CMK (cell line): ENCODE results near the gene NYAP1.
"Not testable (repeated sequence)": the region's sequence is repeated elsewhere in the genome, so short reads cannot be mapped to it uniquely, and the experiment has no call there.

Source experiments
- DNase-seq: peaks from one replicate; pipeline ENCODE4 v3.0.0-alpha.2; 2010; ENCODE audit warnings: low read depth

Gene NYAP1

DNA sequence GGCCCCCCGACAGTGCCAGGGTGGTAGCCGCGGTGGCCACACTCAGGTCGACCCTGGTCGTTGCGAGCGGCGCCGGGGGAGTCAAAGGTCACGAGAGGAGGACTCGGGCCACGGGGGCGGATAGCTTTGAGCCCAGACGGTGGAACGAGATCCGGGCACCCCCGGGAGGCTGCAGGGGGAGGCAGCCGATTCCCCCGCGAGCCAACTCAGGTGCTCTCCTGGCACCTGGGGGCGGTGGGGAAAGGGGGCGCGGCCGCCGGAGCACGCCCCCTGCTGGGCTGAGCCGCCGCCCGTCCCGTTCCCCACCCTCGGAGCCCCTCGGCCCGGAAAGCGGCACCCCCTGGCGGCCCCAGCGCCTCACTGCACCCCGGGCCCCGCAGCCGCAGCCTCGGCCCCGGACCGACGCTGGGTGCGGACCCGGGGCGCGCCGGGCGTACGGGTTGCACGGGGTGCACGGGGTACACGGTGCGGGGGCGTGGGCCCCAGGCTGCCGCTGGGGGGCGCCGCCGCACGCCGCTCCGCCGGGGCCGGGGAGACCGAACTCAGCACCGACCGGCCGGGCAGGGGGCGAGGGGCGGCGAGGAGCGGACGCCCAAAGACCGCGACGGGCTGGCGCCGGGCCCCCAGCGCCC is 521 bp upstream of the NYAP1 start:
- DNase-seq, result no peak

DNA sequence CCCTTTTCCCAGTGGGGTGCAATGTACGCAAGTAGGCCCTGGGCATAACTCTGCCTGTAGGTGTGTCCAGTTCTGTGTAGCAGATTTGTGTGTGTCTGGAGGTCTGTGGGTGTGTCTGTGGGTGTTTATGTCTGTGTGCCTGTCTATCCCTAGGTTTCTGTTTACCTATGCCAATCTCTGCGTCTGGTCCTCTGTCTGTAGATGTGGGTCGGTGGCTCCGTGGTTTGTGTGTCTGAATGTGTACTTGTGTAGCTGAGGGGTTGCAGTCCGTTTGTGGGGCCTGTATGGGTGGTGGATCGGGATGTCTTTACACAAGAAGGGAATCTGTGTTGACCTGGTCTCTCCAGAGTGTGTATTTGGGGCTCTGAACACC is 932 bp downstream of the NYAP1 start:
- DNase-seq, result no peak

DNA sequence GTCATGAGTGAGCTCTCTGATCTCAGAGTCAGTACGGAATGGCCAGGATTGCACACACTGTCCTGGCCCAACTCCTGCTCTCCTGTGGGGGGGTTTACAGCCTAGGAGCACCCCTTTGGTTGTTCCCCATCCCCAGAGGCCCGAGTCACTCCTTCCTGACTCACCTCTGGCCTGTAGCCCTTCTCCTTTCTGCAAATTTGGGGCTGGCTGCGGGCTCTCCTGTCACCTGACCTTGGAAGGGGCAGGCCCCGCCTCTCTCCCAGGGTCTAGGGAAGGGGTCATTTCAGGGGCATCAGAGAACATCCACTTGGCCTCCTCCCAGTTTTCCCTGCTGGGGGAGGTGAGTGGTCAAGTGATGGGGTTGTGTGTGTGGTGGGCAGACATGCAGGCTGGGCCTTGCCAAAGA is 1.7 kb downstream of the NYAP1 start:
- no peak for DNase-seq

DNA sequence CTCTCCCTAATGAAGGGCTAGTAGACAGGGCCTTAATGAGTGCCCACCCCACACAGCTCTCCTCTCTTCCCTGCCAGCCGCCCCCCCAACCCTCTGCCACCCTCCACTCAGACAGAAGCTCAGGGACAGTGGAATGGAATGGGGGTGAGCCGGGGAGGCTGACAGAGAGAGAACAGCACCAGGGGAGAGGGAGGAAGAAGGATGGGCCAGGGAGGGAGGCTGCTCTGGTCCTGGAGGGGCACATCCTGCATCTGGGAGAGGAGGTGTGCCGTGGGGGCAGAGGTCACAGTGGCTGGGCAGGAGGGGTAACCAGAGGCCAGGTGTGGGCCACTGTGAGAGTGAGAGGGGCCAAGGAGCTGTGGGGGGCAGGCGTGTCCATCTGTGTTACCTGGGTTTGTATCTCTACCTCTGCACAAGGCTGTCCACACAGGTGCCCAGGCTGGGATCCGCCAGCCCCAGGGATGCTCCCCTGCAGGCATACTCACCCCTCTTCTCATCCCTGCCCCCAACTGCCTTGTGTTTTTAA is 2.4 kb downstream of the NYAP1 start:
- no peak for DNase-seq

DNA sequence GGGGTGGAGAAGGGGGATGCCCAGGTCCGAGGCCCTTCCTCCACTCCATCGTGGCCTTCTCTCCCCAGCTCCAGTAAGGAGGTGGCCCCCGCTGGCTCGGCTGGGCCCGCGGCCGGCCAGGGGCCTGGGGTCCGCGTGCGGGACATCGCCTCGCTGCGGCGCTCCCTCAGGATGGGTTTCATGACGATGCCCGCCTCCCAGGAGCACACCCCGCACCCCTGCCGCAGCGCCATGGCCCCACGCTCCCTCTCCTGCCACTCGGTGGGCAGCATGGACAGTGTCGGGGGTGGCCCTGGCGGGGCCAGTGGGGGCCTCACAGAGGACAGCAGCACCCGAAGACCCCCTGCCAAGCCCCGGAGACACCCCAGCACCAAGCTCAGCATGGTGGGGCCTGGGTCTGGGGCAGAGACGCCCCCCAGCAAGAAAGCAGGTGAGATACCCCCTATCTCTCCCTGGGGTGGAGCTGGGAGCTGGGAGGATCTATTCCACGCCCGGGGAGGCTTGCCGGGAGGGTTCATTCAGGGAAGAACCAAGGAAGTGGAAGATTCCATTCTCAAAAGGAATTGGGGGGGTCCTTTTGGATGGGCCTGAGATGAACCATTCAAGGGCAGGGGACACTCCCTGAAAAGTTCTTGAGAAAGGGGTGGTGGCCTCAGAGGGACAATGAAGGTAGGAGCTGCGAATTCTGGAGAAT is 3.2 kb downstream of the NYAP1 start:
- DNase-seq, result no peak

DNA sequence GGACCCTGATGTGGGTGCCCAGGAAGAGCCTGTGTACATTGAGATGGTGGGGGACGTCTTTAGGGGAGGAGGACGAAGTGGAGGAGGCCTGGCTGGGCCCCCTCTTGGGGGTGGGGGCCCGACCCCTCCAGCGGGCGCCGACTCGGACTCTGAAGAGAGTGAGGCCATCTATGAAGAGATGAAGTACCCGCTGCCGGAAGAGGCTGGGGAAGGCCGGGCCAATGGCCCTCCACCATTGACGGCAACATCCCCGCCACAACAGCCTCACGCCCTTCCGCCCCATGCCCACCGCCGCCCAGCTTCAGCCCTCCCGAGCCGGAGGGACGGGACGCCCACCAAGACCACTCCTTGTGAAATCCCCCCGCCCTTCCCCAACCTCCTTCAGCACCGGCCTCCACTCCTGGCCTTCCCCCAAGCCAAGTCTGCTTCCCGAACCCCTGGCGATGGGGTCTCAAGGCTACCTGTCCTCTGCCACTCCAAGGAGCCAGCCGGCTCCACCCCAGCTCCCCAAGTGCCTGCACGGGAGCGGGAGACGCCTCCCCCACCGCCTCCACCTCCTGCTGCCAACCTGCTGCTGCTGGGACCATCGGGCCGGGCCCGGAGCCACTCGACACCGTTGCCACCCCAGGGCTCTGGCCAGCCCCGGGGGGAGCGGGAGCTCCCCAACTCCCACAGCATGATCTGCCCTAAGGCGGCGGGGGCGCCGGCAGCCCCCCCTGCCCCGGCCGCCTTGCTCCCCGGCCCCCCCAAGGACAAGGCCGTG is 4.8 kb downstream of the NYAP1 start:
- no peak for DNase-seq

DNA sequence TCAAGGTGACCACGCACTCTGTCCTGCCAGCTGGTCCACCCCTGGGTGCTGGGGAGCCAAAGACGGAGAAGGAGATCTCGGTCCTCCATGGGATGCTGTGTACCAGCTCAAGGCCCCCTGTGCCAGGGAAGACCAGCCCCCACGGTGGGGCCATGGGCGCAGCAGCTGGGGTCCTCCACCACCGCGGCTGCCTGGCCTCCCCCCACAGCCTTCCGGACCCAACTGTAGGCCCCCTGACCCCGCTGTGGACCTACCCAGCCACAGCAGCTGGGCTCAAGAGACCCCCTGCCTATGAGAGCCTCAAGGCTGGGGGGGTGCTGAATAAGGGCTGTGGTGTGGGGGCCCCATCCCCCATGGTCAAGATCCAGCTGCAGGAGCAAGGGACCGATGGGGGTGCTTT is 5.4 kb downstream of the NYAP1 start:
- DNase-seq, result no peak

GRCh38 chr7:100489824-100490223 is 6.1 kb downstream of the NYAP1 start:
- no peak for DNase-seq

- no peak for DNase-seq
These were observed 6.9 kb downstream of the NYAP1 start for GRCh38 chr7:100490483-100491191.

DNA sequence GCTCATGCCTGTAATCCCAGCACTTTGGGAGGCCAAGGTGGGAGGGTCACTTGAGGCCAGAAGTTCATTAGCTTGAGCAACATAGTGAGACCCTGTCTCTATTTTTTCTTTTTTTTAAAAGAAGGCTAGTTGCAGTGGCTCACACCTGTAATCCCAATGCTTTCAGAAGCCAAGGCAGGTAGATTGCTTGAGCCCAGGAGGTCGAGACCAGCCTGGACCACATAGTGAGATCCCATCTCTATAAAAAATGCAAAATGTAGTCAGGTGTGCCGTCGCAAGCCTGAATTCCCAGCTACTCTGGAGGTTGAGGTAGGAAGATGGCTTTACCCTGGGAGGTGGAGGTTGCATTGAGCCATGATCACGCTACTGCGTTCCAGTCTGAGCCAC is 7.5 kb downstream of the NYAP1 start:
- no peak for DNase-seq

- no peak for DNase-seq
These were observed 9.2 kb downstream of the NYAP1 start for GRCh38 chr7:100492738-100493475.

GRCh38 chr7:100493476-100494264 is 9.9 kb downstream of the NYAP1 start:
- DNase-seq, result no peak

DNA sequence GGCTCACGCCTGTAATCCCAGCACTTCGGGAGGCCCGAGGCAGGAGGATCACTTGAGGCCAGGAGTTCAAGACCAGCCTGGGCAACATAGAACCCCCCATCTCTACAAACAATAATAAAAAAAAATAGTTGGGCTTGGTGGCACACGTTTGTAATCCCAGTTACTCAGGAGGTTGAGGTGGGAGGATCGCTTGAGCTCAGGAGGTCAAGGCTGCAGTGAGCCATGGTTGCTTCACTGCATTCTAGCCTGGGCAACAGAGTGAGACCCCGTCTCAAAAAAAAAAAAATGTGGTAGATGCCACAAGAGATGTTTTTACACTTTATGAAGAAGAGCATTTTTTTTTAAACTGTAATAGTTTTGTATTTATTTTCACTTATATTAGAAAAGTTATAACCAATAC is 12.8 kb downstream of the NYAP1 start:
- no peak for DNase-seq

DNA sequence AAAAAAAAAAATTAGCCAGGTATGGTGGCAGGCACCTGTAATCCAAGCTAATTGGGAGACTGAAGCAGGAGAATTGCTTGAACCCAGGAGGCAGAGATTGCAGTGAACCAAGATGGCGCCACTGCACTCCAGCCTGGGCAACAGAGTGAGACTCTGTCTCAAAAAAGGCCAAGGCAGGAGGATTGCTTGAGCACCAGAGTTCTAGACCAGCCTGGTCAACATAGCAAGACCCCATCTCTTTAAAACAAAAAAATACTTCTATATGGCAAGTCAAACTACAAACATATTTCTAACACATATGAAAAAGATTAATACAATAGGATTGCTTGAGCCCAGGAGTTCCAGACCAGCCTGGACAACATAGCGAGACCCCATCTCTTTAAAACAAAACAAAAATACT is 17.0 kb downstream of the NYAP1 start:
- DNase-seq, result not testable (repeated sequence)

DNA sequence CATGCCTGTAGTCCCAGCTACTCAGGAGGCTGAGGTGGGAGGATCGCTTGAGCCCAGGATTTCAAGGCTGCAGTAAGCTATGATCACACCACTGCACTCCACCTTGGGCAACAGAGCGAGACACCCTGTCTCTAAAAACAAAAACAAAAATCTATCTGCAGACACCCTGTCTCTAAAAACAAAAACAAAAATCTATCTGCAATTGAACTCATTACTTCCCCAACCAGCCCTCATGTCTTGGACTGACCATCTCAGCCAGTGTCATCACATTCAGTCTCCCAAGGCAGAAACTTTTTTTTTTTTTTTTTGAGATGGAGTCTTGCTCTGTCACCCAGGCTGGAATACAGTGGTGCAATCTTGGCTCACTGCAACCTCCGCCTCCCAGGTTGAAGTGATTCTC is 20.3 kb downstream of the NYAP1 start:
- not testable (repeated sequence) for DNase-seq

GRCh38 chr7:100504887-100505611 is 21.3 kb downstream of the NYAP1 start:
- no peak for DNase-seq

DNA sequence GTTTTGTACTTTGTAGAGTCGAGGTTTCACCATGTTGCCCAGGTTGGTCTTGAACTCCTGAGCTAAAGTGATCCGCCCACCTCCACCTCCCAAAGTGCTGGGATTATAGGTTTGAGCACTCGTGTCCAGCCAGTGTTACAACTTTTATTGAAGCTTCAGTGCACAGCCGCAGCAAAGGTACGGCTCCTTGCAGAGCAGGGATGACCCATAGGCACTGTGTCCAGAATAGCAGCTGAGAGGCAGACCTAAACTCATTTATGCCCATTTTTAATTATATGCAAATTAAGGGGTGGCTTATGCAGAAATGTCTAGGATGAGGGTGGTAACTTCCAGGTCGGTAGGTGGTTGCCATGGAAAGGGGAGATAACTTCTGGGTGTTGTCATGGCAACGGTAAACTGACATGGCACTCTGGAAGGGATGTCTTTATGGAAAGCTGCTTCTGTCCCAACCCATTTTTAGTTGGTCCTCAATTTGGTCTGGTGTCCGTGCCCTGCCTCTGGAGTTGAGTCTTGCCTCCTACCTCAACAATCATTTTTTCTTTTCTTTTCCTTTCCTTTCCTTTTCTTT is 22.7 kb downstream of the NYAP1 start:
- no peak for DNase-seq

GRCh38 chr7:100509231-100509630 is 25.5 kb downstream of the NYAP1 start:
- no peak for DNase-seq

GRCh38 chr7:100510437-100511239 is 26.9 kb downstream of the NYAP1 start:
- DNase-seq, result no peak
